Choroid plexus epithelial cell (primary cell): ENCODE measurements around the gene CSHL1.
"Not testable (repeated sequence)": the region's sequence is repeated elsewhere in the genome, so short reads cannot be mapped to it uniquely, and the experiment has no call there.

ENCODE experiments used
- DNase-seq: peaks from one replicate; pipeline ENCODE4 v3.0.0-alpha.2; 2010; ENCODE audit warnings: low read depth
- H3K4me3 ChIP-seq: 2 replicates; pipeline ENCODE4 v1.5.1; 2011; ENCODE audit warnings: low read depth, mild to moderate bottlenecking, control low read depth, low read length, moderate library complexity
- TF ChIP-seq, protein P1 (sequence below): conservative IDR thresholded peaks from 2 replicates; pipeline ENCODE4 v1.5.1; 2011; ENCODE audit warnings: low read depth, mild to moderate bottlenecking, control low read depth, inconsistent platforms, low read length, moderate library complexity

CSHL1 gene

GRCh38 chr17:63907161-63907778, 3.8 kb downstream of the CSHL1 start:
- H3K4me3 ChIP-seq, result not testable (repeated sequence)
- TF ChIP-seq, protein P1, sequence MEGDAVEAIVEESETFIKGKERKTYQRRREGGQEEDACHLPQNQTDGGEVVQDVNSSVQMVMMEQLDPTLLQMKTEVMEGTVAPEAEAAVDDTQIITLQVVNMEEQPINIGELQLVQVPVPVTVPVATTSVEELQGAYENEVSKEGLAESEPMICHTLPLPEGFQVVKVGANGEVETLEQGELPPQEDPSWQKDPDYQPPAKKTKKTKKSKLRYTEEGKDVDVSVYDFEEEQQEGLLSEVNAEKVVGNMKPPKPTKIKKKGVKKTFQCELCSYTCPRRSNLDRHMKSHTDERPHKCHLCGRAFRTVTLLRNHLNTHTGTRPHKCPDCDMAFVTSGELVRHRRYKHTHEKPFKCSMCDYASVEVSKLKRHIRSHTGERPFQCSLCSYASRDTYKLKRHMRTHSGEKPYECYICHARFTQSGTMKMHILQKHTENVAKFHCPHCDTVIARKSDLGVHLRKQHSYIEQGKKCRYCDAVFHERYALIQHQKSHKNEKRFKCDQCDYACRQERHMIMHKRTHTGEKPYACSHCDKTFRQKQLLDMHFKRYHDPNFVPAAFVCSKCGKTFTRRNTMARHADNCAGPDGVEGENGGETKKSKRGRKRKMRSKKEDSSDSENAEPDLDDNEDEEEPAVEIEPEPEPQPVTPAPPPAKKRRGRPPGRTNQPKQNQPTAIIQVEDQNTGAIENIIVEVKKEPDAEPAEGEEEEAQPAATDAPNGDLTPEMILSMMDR, result peak; percentile 45
- peak; percentile 41 for DNase-seq

- H3K4me3 ChIP-seq, DNase-seq: not testable (repeated sequence)
Observed at GRCh38 chr17:63904796-63905195, 6.3 kb downstream of the CSHL1 start.

DNA sequence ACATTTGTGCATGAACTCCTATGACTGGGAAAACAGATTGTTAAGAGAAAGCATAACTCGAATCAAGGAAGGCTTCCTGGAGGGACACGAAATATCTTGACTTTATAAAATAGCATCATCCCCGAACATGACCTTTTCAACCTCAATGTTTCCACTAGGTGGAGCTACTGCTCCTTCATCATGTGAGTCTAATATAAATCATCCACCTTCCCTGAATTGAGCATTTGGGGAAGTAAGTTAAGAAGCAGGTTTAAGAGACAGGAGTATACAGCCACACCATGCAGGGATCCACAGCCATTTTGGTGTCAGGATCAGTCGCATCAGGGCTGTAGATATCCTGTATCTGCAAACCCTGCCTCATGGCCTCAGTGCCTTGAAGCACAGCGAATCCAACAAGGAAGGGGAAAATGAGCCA, 7.3 kb downstream of the CSHL1 start:
- not testable (repeated sequence) for H3K4me3 ChIP-seq
- TF ChIP-seq, protein P1, result peak; percentile 34
- peak; percentile 10 for DNase-seq

GRCh38 chr17:63901971-63902370, 9.1 kb downstream of the CSHL1 start:
- H3K4me3 ChIP-seq, DNase-seq: not testable (repeated sequence)

DNA sequence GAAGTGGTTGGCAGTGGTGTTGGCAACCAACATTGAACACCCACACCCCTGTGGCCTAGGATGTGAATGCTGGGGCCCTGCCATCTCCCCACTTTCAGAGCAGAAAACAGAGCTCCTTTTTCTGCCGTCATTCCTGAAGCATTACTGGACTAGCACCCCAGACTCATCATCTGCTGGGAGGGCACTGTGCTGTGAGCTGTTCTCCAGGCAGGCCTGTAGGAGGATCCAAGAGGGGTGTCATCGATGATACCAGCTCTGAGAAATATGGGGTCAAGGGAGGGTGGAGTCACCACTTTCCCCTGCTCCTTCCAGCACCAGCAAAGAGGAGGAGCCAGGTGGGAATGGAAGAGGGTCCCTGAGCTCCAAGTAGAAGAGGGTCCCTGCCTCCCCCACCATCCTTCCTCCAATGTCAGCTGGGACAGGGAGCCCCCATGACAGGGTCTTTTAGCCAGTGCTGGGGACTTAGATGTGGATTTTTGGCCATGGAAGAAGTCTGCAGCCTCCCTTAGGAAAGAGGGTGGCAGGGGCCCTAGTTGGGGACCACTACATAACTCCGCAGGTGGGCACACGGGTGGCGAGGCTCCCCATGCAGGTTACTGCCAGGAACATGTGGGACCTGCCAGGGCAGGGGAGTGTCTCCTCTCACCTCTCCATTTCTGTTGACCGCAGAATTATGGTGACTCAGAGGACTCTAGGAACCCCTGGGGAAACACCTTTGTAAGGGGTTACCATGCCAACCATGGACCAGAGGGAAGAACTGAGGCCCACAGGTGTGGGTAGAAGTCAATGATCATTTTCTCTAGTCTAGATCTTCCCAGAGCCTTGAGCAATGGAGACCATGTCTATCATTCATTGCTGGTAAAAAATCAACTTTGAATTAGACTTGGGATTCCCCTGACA, 11.9 kb downstream of the CSHL1 start:
- H3K4me3 ChIP-seq, DNase-seq: not testable (repeated sequence)

DNA sequence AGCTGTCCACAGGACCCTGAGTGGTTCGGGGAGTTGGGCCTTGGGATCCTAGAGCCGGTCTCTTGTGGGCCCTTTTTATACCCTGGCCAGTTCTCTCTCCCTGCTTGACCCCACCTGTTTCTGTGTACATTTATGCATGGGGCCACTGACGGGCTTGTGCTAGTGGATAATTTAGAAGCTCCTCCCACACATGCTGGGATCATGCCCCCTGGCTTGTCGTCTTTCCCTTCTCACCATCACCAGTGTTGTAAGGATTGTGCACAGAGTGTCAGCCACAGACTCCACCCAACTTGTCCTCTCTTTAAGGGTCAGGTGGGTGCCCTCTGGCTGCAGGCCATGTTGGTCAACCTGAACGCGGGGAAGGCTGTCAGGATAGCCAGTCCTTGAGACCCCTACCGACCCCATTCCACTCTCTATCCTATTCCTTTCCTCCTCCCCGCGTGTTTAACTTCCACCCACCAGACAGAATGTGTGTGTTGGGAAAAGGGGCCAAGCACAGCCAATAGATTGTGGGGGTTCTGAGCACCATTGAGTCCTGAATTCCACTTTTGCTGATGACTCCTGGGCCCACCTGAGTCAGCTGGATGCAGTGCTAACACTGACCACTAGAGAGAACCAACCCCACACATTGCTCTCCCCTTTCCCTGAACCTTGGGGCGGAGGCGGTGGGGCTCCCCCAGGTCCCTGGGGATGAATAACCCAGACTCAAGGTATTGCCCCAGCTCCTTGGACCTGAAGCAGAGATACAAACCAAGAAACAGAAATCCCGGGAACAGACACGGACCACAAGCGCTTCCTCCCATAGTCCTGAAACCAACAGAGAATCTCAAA, 14.3 kb downstream of the CSHL1 start, which contains the start of gene CSH1:
Gene CSH1, minus strand, starts transcription at position 51 of the 831 bp plus-strand sequence. CDS start 63 bp downstream, outside the sequence.
- not testable (repeated sequence) for H3K4me3 ChIP-seq, DNase-seq

- DNase-seq, result not testable (repeated sequence)
Observed at GRCh38 chr17:63894821-63895220, 16.2 kb downstream of the CSHL1 start.

DNA sequence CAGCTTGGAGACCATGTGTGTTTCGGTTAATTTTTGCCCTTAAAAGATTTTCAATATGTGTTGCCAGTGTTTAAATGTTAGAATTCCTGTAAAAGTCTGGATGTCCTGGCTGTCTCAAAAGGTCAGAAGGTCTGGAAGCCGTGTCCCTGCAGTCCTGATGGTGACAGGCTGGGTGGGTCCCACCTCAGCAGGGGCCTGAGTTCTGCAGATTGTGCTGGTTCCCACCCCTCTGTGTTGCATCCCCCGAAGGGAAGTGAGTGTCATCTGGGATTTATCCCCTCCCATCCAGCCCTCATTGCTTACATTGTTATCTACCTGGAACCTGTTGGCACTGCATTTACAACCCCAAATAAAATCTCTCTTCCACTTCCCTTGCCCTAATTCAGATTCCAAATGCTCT, 17.0 kb downstream of the CSHL1 start:
- not testable (repeated sequence) for H3K4me3 ChIP-seq, DNase-seq

More at GRCh38 chr17:63894821-63895220, 16.2 kb downstream of the CSHL1 start:
- H3K4me3 ChIP-seq, result not testable (repeated sequence)

DNA sequence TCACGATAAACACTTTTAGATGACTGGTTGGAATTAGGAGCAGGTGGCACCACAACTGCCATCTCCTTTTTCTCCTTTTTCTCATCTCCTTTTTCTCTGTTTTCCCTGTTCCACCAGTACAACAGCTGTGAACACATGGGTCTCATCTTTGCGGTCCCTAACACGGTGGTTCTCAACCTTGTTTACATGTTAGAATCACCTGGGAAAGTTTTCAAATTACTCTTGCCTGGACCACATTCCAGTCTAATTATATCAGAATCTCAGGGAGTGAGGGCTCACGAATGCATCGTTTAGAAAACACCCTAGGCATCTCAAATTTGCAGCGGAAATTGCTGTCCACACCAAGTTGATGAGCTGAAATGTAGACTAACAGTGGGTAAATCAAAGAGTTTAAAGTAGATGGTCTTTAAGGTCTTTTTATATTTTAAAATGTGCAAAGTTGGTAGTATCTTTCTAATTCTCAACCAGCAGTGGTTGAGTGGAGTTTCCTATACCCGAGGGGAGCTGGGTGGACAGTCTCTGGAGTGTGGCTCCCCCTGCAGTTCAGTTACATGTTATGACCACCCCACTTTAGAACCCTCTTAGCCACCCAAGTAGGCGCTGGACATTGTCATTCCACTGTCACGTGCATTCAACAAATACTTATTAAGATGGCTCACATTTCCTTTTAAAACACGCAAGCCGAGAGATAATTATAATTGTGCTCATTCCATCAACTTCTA, 18.6 kb downstream of the CSHL1 start:
- not testable (repeated sequence) for H3K4me3 ChIP-seq, DNase-seq

DNA sequence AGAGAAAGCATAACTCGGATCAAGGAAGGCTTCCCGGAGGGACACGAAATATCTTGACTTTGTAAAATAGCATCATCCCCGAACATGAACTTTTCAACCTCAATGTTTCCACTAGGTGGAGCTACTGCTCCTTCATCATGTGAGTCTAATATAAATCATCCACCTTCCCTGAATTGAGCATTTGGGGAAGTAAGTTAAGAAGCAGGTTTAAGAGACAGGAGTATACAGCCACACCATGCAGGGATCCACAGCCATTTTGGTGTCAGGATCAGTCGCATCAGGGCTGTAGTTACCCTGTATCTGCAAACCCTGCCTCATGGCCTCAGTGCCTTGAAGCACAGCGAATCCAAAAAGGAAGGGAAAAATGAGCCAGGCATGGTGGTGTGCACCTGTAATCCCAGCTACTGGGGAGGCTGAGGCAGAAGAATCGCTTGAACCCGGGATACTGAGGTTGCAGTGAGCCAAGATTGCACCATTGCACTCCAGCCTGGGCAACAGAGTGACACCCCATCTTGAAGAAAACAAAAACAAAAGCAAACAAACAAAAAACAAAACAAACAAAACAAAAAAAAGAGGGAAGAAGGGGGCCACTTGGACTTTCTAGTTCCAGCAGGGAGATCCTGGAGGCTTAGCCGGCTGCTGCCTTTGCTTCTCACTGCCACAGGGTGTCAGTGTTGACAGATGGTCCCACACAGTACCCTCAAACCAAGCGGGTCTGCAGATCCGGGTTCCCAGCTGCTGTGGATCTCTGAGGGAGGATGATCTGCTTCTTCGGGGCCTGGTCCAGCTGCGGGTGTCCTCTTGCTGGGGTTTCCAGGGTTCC, 21.8 kb downstream of the CSHL1 start:
- TF ChIP-seq, protein P1, result peak; percentile 48
- H3K4me3 ChIP-seq, result not testable (repeated sequence)
- DNase-seq, result peak; percentile 28

DNA sequence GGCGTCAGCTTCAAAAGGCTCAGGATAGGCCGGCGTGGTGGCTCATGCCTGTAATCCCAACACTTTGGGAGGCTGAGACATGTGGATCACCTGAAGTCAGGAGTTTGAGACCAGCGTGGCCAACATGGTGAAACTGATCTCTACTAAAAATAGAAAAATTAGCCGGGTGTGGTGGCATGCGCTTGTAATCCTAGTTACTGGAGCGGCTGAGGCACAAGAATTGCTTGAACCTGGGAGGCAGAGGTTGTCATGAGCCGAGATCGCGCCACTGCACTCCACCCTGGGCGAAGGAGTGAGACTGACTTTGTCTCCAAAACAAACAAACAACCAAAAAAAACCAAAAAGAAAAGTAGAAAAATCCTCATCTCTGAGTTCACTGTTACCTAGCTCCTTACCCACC, 25.9 kb downstream of the CSHL1 start:
- not testable (repeated sequence) for H3K4me3 ChIP-seq, DNase-seq

DNA sequence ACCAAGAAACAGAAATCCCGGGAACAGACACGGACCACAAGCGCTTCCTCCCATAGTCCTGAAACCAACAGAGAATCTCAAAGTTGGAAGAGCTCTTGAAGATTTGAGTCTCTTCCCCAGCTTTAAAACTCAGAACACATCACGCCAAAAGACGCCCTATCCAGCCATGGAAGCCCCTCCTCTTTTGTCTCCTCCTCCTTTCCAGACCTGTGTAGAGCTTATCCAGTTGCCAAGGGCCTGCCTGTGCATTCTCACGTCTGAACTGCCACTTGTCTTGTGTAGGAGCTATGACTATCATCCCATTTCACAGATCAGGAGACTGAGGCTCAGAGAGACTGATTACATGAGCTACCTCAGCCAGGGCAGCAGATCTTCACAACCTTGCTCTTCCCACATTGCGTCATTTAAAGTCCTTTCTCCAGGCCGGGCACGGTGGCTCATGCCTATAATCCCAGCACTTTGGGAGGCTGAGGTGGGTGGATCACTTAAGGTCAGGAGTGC, 28.4 kb downstream of the CSHL1 start:
- not testable (repeated sequence) for DNase-seq, H3K4me3 ChIP-seq
